Fibroblast of mammary gland (primary cell): ENCODE data around the gene SYT8.

ENCODE experiments used
- DNase-seq: peaks from one replicate; pipeline ENCODE4 v3.0.0-alpha.2; 2010; ENCODE audit warnings: low read depth
- H3K4me3 ChIP-seq: 2 replicates; pipeline ENCODE4 v1.5.1; 2011; ENCODE audit warnings: low read depth, mild to moderate bottlenecking, low read length, moderate library complexity; ENCODE audit not compliant: control insufficient read depth
- TF ChIP-seq, protein P1 (sequence below): conservative IDR thresholded peaks from 2 replicates; pipeline ENCODE4 v1.5.1; 2011; ENCODE audit warnings: low read depth, low read length, inconsistent platforms; ENCODE audit not compliant: control insufficient read depth, insufficient read depth

Gene SYT8

DNA sequence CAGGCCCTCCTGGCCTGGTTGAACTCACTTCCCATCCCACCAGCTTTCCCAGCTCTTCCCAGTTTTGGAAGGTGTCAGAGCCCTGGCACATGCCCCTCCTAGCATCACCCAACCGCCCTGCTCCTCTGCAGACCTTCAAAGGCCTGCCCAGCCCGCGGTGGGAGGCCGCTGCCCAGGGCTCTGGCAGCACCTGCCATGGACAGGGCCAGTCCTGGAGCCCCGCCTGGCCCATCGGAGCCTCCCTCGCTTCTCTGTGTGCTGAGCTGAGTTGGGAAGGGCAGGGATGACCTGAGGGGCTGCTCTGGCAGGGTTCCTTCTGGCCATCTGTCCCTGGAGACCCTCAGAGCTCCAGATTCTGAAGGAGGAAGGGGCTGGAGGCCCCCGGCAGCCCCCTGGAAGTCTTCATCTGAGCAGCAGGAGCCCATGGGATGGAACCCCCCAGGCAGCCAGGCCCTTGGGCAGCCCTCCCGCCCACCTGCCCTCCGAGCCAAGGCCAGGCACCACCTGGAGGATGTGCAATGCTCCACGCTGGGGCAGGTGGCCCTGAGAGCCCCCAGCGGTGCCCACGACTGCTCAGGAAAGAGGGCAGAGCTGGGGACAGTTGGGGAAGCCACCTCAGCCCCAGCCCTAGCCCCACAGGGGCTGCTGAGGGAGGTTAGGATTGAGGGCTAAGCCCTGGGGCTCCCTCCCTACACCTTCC, 21.7 kb downstream of the SYT8 start:
- TF ChIP-seq, protein P1, sequence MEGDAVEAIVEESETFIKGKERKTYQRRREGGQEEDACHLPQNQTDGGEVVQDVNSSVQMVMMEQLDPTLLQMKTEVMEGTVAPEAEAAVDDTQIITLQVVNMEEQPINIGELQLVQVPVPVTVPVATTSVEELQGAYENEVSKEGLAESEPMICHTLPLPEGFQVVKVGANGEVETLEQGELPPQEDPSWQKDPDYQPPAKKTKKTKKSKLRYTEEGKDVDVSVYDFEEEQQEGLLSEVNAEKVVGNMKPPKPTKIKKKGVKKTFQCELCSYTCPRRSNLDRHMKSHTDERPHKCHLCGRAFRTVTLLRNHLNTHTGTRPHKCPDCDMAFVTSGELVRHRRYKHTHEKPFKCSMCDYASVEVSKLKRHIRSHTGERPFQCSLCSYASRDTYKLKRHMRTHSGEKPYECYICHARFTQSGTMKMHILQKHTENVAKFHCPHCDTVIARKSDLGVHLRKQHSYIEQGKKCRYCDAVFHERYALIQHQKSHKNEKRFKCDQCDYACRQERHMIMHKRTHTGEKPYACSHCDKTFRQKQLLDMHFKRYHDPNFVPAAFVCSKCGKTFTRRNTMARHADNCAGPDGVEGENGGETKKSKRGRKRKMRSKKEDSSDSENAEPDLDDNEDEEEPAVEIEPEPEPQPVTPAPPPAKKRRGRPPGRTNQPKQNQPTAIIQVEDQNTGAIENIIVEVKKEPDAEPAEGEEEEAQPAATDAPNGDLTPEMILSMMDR: no peak
- no peak for DNase-seq
- no peak overlapping the region for H3K4me3 ChIP-seq

DNA sequence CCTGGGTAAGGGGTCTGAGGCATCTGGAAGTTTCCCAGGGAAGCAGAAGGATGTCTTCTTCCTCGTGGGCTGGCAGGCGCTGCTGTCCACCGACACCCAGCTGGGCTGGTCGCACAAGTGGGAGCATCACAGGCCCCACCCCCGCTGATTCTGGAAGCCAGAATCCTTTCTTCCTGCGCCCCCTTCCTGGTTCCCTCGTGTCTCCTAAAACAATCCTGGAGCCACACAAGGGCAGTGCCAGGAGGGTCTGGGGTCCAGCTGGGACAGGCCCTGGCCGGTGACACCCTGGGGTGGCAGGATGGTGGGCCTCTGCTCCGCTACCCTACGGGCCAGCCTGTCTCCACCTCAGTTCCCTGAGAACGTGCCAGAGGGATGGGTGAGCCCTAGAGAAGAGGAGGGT, 22.3 kb downstream of the SYT8 start:
- H3K4me3 ChIP-seq: no peak overlapping the region
- TF ChIP-seq, protein P1: no peak
- no peak for DNase-seq

DNA sequence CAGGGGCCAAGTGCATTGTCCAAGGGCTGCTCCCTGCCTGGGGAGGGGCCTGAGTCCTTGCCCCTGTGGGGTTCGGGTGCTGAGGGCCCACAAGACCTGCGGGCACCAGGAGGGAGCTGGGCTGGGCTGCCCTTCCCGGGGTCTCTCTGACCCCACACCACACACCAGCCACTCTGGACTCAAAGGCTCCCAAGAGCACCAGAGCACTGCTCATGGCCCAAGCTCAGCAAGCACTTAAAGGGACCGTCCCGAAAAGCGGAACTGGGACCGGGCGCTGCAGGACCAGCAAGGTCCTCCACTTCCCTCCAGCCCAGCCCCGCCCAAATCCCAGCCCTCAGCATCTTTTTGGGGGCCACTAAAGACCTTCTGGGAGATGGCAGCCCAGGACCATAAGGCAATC, 23.4 kb downstream of the SYT8 start:
- no peak for DNase-seq
- TF ChIP-seq, protein P1: no peak
- H3K4me3 ChIP-seq: no peak overlapping the region

DNA sequence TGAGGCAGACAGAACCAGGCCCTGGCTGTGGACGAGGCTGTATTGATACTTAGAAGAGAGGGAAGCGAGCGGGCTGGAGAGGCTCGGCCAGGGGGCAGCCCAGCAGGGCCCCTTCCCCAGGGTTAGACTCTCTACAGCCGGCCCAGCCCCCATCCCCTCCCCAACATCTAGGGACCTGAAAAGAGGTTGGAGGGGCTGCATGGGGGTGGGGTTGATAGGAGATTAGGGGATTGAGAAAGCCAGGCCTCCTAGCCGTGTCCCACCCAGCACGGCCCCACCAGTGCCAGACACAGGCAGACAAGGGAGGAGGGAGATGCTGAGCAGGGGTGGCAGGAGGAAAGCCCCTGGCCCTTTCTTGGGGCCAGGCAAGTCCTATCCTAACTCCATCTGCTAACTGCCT, 23.8 kb downstream of the SYT8 start:
- no peak overlapping the region for H3K4me3 ChIP-seq
- TF ChIP-seq, protein P1: no peak
- DNase-seq: no peak

GRCh38 chr11:1859004-1859403, 24.2 kb downstream of the SYT8 start:
- DNase-seq: no peak
- TF ChIP-seq, protein P1: no peak
- no peak overlapping the region for H3K4me3 ChIP-seq

DNA sequence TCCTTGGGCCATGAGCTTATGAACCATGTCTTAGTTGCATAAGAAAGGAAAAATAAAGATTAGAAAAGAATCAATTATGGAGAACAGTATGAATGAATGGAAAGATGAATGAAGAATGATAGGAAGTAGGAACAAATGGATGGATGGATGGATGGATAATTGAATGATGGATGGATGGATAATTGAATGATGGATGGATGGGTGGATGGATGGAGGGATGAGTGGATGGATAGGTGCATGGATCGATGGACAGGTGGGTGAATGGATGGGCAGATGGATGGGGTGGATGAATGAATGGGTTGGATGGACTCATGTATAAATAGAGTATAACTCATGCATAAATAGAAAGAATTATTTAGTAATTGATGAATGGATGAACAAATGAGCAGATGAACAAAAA, 25.3 kb downstream of the SYT8 start:
- TF ChIP-seq, protein P1: no peak
- DNase-seq: no peak
- no peak overlapping the region for H3K4me3 ChIP-seq
